Endothelial cell of umbilical vein (primary cell): ENCODE results near the gene FOCAD. TPM values are rescaled to one million over a fixed set of nuclear protein-coding genes. Genes with fewer than 3 reads are reported as not detected.

Experiments
- BruUV-seq: library from RNA; stranded (reverse); fragments of 400-500 nt; replicated peaks from 2 replicates; lab custom pipeline; 2021; lab: Mats Ljungman, UMichigan
- CTCF ChIA-PET: fragments of 300-600, 350-600 bp; sonication (Branson Sonifier 250); formaldehyde crosslinking; loops from one replicate; lab custom pipeline; 2021; ENCODE audit warnings: antibody characterized with exemption, inconsistent platforms; lab: Charles Lee
- POLR2A ChIA-PET: fragments of 300-600, 350-600 bp; sonication (Branson Sonifier 250); formaldehyde crosslinking; loops from one replicate; lab custom pipeline; 2021; ENCODE audit warnings: antibody characterized with exemption, inconsistent platforms; lab: Charles Lee
- DNase-seq: peaks from one replicate; pipeline ENCODE4 v3.0.0-alpha.2; 2011; ENCODE audit warnings: low read depth, low spot score
- FAIRE-seq: peaks from 2 replicates; lab custom pipeline; 2011; peaks lifted over from hg19 to GRCh38; lab: Jason Lieb, UNC
- H2AFZ ChIP-seq: 2 replicates; pipeline ENCODE4 v1.6.0; 2012; ENCODE audit warnings: low read depth, low read length, control low read depth, inconsistent platforms
- H3K27ac ChIP-seq: 2 replicates; pipeline ENCODE4 v1.5.1; 2011; ENCODE audit warnings: low read depth, mild to moderate bottlenecking, control low read depth, low read length, moderate library complexity; ENCODE audit not compliant: insufficient read depth
- H3K27me3 ChIP-seq, 2 experiments: 2 replicates each; pipeline versions ENCODE4 v1.6.0 to v1.6.1; 2011; ENCODE audit warnings: low read length in 2 of 2, mixed read lengths in 1 of 2; ENCODE audit not compliant: control insufficient read depth in 2 of 2, insufficient read depth in 2 of 2
- H3K36me3 ChIP-seq, 2 experiments: 2 replicates in 1 of 2; 3 replicates in 1 of 2; pipeline ENCODE4 v1.5.1; 2011; ENCODE audit warnings: low read length in 2 of 2, mild to moderate bottlenecking in 1 of 2, moderate library complexity in 1 of 2; ENCODE audit not compliant: control insufficient read depth in 2 of 2, insufficient read depth in 2 of 2; ENCODE audit errors: extremely low read depth in 1 of 2
- H3K4me1 ChIP-seq: 3 replicates; pipeline ENCODE4 v1.5.1; 2011; ENCODE audit warnings: mild to moderate bottlenecking, low read length; ENCODE audit not compliant: control insufficient read depth, insufficient read depth; ENCODE audit errors: extremely low read depth
- H3K4me2 ChIP-seq: 2 replicates; pipeline ENCODE4 v1.6.1; 2011; ENCODE audit warnings: low read length, control low read depth, mixed read lengths; ENCODE audit not compliant: insufficient read depth
- H3K4me3 ChIP-seq, 3 experiments: fragments of 200-600 bp in 1 of 3; sonication (generic), shearing (Covaris generic) in 1 of 3; replicated peaks in 1 of 3; 2 replicates each; pipeline ENCODE4 v1.5.1; 2011 to 2016; ENCODE audit warnings: control low read depth in 3 of 3, low read length in 3 of 3, mild to moderate bottlenecking in 2 of 3, inconsistent platforms in 1 of 3, low read depth in 1 of 3, moderate library complexity in 1 of 3; ENCODE audit not compliant: insufficient read depth in 1 of 3
- H3K79me2 ChIP-seq: 2 replicates; pipeline ENCODE4 v1.6.0; 2012; ENCODE audit warnings: low read length, inconsistent platforms; ENCODE audit not compliant: control insufficient read depth, insufficient read depth
- H3K9ac ChIP-seq: replicated peaks from 2 replicates; pipeline ENCODE3; 2011; ENCODE audit warnings: low read length, control low read depth; ENCODE audit not compliant: insufficient read depth; ENCODE audit errors: extremely low read depth
- H3K9me1 ChIP-seq: replicated peaks from 3 replicates; pipeline ENCODE4 v1.6.0; 2011; ENCODE audit warnings: mild to moderate bottlenecking, low read length; ENCODE audit not compliant: control insufficient read depth, insufficient read depth; ENCODE audit errors: extremely low read depth
- H3K9me3 ChIP-seq: replicated peaks from 2 replicates; pipeline ENCODE4 v1.5.1; 2012; ENCODE audit warnings: low read length, inconsistent platforms; ENCODE audit not compliant: control insufficient read depth, insufficient read depth
- H4K20me1 ChIP-seq: replicated peaks from 2 replicates; pipeline ENCODE3; 2011; ENCODE audit warnings: mild to moderate bottlenecking, low read length; ENCODE audit not compliant: control insufficient read depth, insufficient read depth; ENCODE audit errors: extremely low read depth
- CTCF ChIP-seq, 2 donors: IDR thresholded peaks; 1 replicate in 1 of 2; 2 replicates in 1 of 2; pipeline ENCODE4 v1.5.1; 2011; ENCODE audit warnings: low read length in 2 of 2, mild to moderate bottlenecking in 2 of 2, moderate library complexity in 2 of 2, control low read depth in 1 of 2, inconsistent platforms in 1 of 2, low read depth in 1 of 2; ENCODE audit not compliant: insufficient read depth in 1 of 2; ENCODE audit errors: extremely low read depth in 1 of 2
- EZH2 ChIP-seq: IDR thresholded peaks from 2 replicates; pipeline ENCODE4 v1.6.1; 2012; ENCODE audit warnings: borderline replicate concordance, low read depth, mild to moderate bottlenecking, moderate library complexity, low read length, inconsistent platforms; ENCODE audit not compliant: severe bottlenecking
- FOS ChIP-seq: IDR thresholded peaks from 2 replicates; pipeline ENCODE4 v1.6.1; 2011; ENCODE audit warnings: mild to moderate bottlenecking, low read length, moderate library complexity, borderline replicate concordance; ENCODE audit not compliant: insufficient read depth
- GATA2 ChIP-seq: IDR thresholded peaks from 2 replicates; pipeline ENCODE4 v1.7.0; 2011; ENCODE audit warnings: low read depth, mild to moderate bottlenecking, moderate library complexity, mixed read lengths, low read length; ENCODE audit not compliant: insufficient read length, insufficient read depth
- JUN ChIP-seq: IDR thresholded peaks from 2 replicates; pipeline ENCODE4 v1.6.1; 2011; ENCODE audit warnings: borderline replicate concordance, low read depth; ENCODE audit not compliant: insufficient read length, insufficient read depth
- MYC ChIP-seq: IDR thresholded peaks from one replicate; pipeline ENCODE4 v1.6.1; 2011; ENCODE audit warnings: mild to moderate bottlenecking, low read depth, low read length
- POLR2A ChIP-seq: IDR thresholded peaks from 2 replicates; pipeline ENCODE4 v1.6.1; 2012; ENCODE audit warnings: low read depth, mild to moderate bottlenecking, control low read depth, low read length
- POLR2AphosphoS5 ChIP-seq: IDR thresholded peaks from 2 replicates; pipeline ENCODE4 v1.6.1; 2012; ENCODE audit warnings: low read depth, mild to moderate bottlenecking, control low read depth, low read length, moderate library complexity; ENCODE audit not compliant: insufficient read depth
- dilution Hi-C: fragments of 300-500 bp; cut with MboI; formaldehyde crosslinking; loops from one replicate; pipeline ENCODE4 v1.15.0; 2019; ENCODE audit warnings: low sequenced_read_pairs; ENCODE audit not compliant: extremely low pct_ligation_motif_present
- intact Hi-C: fragments of 100-400 bp; cut with micrococcal nuclease; formaldehyde crosslinking; loops from one replicate; pipeline ENCODE4 v1.10.0; 2022
- polyA plus RNA-seq, 4 experiments: library from polyadenylated mRNA; depleted of rRNA in 3 of 4; stranded (reverse) in 3 of 4; unstranded in 1 of 4; fragments of >200 nt; gene quantifications; 2 replicates each; pipeline versions ENCODE4 v1.2.1 to v1.2.3, GENCODE V29; 2011 to 2012; ENCODE audit warnings: missing spikeins in 1 of 4
- total RNA-seq: library from RNA; stranded (reverse); gene quantifications from 2 replicates; pipeline ENCODE4 v1.2.3, GENCODE V29; 2021
- TF ChIP-seq, protein P1 (sequence below): IDR thresholded peaks from 2 replicates; pipeline ENCODE4 v1.6.1; 2011; ENCODE audit not compliant: insufficient read depth, insufficient read length

The FOCAD gene
- total and polyA plus RNA-seq, 2 donors (not counting 3 experiments of a cell fraction or from before 2014, with no cell fraction given), result 26.7 to 66.9 TPM

DNA sequence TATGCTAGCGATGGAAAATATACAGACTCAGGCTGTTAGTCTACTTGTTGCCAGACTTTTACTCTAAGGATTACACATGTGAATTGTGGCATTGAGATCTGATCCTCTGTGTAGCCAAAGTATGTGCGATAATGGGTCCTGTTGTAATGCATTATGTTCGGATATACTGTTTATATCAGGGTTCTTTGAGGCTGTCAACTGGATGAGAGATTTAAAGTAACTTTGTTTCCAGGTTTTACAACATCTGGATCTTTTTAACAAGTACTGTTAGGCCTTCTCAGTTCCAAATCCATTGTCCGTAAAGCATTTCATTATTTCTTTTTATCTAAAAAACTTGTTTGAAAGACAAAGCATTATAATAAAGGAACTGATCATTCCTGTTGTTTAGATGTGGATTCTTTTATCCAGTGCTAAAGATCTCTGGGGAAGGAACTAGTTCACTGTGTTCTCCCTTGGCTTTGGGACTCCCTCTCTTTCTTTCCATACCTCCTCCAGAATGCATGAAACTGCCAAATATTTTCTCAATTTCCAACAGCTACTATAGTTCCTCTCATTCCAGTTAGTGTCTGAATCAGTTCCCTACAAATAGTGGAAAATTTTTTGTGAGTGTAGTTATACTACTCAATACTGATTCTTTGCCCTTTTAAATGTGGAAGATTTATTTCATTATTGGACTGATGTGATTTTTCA is 278.6 kb downstream of the FOCAD start:
- no peak for TF ChIP-seq POLR2AphosphoS5
- dilution Hi-C loops (no loop called here), intact Hi-C loops (no loop called here)
- BruUV-seq, result no TSS peak
- FAIRE-seq (no peak), DNase-seq (no peak)
- Histone ChIP-seq H3K4me3 (no peak overlapping the region), H3K9ac (no peak overlapping the region), H3K9me3 (no peaks in the 10 kb centered on the region), H3K4me1 (no peaks in the 10 kb centered on the region), H3K27ac (no peak overlapping the region), H2AFZ (no peak overlapping the region), H3K4me2 (no peak overlapping the region), H3K79me2 (no peaks in the 10 kb centered on the region), H3K9me1 (no peaks in the 10 kb centered on the region), H4K20me1 (no peaks in the 10 kb centered on the region), H3K27me3 (no peaks in the 10 kb centered on the region), H3K36me3 (no peaks in the 10 kb centered on the region)
- CTCF ChIA-PET, result interaction anchor here (0.6 to 1.3 kb wide), 2 partner anchors 8 to 149 kb away, joined by 4 to 5 read pairs; no protein-coding TSS in a partner anchor
- POLR2A ChIA-PET, result no interaction called here

DNA sequence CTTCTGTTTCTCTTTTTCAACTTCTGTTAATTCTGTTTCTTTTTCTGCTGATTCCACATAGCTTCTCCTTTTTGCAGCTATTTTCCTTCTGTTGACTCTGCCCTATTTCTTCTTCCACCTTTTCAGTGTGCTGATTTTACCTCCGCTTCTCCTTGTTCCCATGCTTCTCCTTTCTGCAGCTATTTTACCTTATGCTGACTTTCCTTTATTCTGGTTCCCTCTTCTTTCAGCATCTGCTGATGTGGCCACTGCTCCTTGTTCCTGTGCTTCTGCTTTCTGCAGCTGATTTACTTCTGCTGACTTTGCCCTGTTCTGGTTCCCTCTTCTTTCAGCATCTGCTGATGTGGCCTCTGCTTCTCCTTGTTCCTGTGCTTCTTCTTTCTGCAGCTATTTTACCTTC is 288.6 kb downstream of the FOCAD start:
- no peak for FAIRE-seq
- ChIA-PET POLR2A (interaction anchor here (0.7 kb wide), 1 partner anchor 403 kb away, joined by 3 read pairs; no protein-coding TSS in a partner anchor), CTCF (no interaction called here)
- DNase-seq, result no peak
- Histone ChIP-seq H3K79me2 (no peaks in the 10 kb centered on the region), H3K4me1 (no peaks in the 10 kb centered on the region), H4K20me1 (no peaks in the 10 kb centered on the region), H3K27me3 (no peaks in the 10 kb centered on the region), H3K4me3 (no peak overlapping the region), H3K36me3 (peaks cover 3 to 5% of the 10 kb centered on the region in 2 experiments), H3K9me3 (no peaks in the 10 kb centered on the region), H3K4me2 (no peak overlapping the region), H3K9ac (no peak overlapping the region), H2AFZ (no peak overlapping the region), H3K9me1 (no peaks in the 10 kb centered on the region), H3K27ac (no peak overlapping the region)
- intact Hi-C loops (no loop called here), dilution Hi-C loops (no loop called here)
- TF ChIP-seq MYC, result no peak
- no peak for TF ChIP-seq GATA2
- TF ChIP-seq FOS, result no peak
- no peak for TF ChIP-seq POLR2A
- TF ChIP-seq POLR2AphosphoS5, result no peak
- no peak for TF ChIP-seq JUN
- TF ChIP-seq, protein P1, sequence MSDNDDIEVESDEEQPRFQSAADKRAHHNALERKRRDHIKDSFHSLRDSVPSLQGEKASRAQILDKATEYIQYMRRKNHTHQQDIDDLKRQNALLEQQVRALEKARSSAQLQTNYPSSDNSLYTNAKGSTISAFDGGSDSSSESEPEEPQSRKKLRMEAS, result no peak
- TF ChIP-seq CTCF (IDR thresholded peaks at IDR 0.05; ENCODE audit: extremely low read depth in 1 of 2, insufficient read depth in 1 of 2, low read depth in 1 of 2, low read length in 2 of 2), result no peak
- no peak for TF ChIP-seq EZH2
- no TSS peak for BruUV-seq
